ENCODE measurements around the gene IL1RAPL1.

IL1RAPL1 gene

DNA sequence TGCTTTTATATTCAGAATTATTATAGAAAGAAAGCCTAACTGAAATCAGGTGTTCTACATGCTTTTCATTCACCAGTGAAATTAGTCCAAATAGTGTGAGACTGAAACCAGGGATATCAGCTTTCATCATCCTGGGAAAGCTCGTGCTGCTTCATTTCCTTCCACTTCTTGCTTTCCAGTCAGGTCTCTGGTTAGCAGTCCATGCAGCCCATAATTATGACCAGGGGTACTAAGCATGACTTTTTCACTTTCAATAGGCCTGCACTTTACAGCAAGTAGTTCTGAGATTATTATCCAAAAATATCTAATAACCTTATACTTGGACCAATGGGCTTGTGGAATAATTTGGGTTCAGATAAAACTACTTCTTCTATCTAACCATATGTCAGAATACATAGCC is 954.9 kb downstream of the IL1RAPL1 start:
- H3K23ac ChIP-seq (ENCODE audit: low read depth, low read length, poor library complexity): no peak overlapping the region
- no peak overlapping the region for H4K91ac ChIP-seq (ENCODE audit: low read depth, low read length, poor library complexity)
- H2AFZ ChIP-seq (ENCODE audit: low read length): no peak overlapping the region
- H3K4me1 ChIP-seq (ENCODE audit: control insufficient read depth in 2 of 2, insufficient read depth in 1 of 2, low read depth in 1 of 2, low read length in 2 of 2): no peaks in the 10 kb centered on the region
- H2AK5ac ChIP-seq (ENCODE audit: low read depth, low read length): no peak overlapping the region
- H2BK12ac ChIP-seq (ENCODE audit: low read length): no peak overlapping the region
- H3K4me2 ChIP-seq (ENCODE audit: insufficient read depth, low read length, poor library complexity, severe bottlenecking): no peak overlapping the region
- no peak overlapping the region for H3K27ac ChIP-seq (replicated peaks; ENCODE audit: low read length)
- no peaks in the 10 kb centered on the region for H3K27me3 ChIP-seq (ENCODE audit: control insufficient read depth in 3 of 3, insufficient read depth in 3 of 3, low read depth in 1 of 3, low read length in 3 of 3)
- no peak overlapping the region for H2BK15ac ChIP-seq (ENCODE audit: low read length)
- H3K4ac ChIP-seq (ENCODE audit: low read length): no peak overlapping the region
- H3K9me3 ChIP-seq (replicated peaks in 1 of 2; ENCODE audit: control insufficient read depth in 2 of 2, insufficient read depth in 1 of 2, low read depth in 1 of 2, low read length in 2 of 2): no peaks in the 10 kb centered on the region
- no peak overlapping the region for H2BK120ac ChIP-seq (ENCODE audit: low read depth, low read length)
- no peak overlapping the region for H3K4me3 ChIP-seq (ENCODE audit: low read length in 2 of 2)
- no peak for DNase-seq (ENCODE audit: low spot score)
- WGBS, 2 donors (ENCODE audit: extremely low coverage in 2 of 2, insufficient read length in 2 of 2, insufficient replicate concordance in 1 of 2): no CpG with 5 or more reads among the region's 1 CpG
- H3K79me1 ChIP-seq (ENCODE audit: low read depth, low read length): no peaks in the 10 kb centered on the region
- no peak overlapping the region for H4K8ac ChIP-seq (ENCODE audit: low read depth, low read length)
- H3K36me3 ChIP-seq (replicated peaks in 1 of 2; ENCODE audit: control insufficient read depth in 2 of 2, insufficient read depth in 2 of 2, low read length in 2 of 2): no peaks in the 10 kb centered on the region
- H3K14ac ChIP-seq (ENCODE audit: low read length): no peak overlapping the region
- no peak overlapping the region for H2BK5ac ChIP-seq (ENCODE audit: low read length)
- H3K9ac ChIP-seq (ENCODE audit: low read depth, low read length, poor library complexity): no peak overlapping the region
- H3K18ac ChIP-seq (ENCODE audit: low read length): no peak overlapping the region

DNA sequence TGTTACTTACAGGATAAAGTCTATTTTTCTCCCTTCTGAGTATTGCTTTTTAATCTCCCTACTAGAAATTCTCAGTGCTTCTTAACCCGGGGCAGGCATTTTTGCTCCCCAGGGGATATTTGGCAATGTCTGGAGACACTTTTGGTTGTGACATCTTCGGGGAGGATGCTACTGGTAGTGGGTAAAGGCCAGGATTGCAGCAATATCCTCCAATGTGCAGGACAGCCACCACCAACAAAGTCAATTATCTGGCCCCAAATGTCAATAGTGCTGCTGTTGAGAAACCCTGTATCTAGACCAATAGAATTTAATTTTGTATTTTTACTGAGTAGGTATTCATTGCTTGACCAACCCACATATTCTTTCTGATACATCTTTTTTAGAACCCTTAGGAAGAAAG is 958.6 kb downstream of the IL1RAPL1 start:
- Histone ChIP-seq H3K36me3 (replicated peaks in 1 of 2; ENCODE audit: control insufficient read depth in 2 of 2, insufficient read depth in 2 of 2, low read length in 2 of 2) (no peaks in the 10 kb centered on the region), H3K4ac (ENCODE audit: low read length) (no peak overlapping the region), H3K23ac (ENCODE audit: low read depth, low read length, poor library complexity) (no peak overlapping the region), H3K14ac (ENCODE audit: low read length) (no peak overlapping the region), H2AFZ (ENCODE audit: low read length) (no peak overlapping the region), H3K18ac (ENCODE audit: low read length) (no peak overlapping the region), H3K27me3 (ENCODE audit: control insufficient read depth in 3 of 3, insufficient read depth in 3 of 3, low read depth in 1 of 3, low read length in 3 of 3) (no peaks in the 10 kb centered on the region), H4K91ac (ENCODE audit: low read depth, low read length, poor library complexity) (no peak overlapping the region), H2BK120ac (ENCODE audit: low read depth, low read length) (no peak overlapping the region), H3K79me1 (ENCODE audit: low read depth, low read length) (no peaks in the 10 kb centered on the region), H2BK5ac (ENCODE audit: low read length) (no peak overlapping the region), H3K4me3 (ENCODE audit: low read length in 2 of 2) (no peak overlapping the region), H3K27ac (replicated peaks; ENCODE audit: low read length) (no peak overlapping the region), H3K4me1 (ENCODE audit: control insufficient read depth in 2 of 2, insufficient read depth in 1 of 2, low read depth in 1 of 2, low read length in 2 of 2) (no peaks in the 10 kb centered on the region), H4K8ac (ENCODE audit: low read depth, low read length) (no peak overlapping the region), H3K9ac (ENCODE audit: low read depth, low read length, poor library complexity) (no peak overlapping the region), H2AK5ac (ENCODE audit: low read depth, low read length) (no peak overlapping the region), H2BK12ac (ENCODE audit: low read length) (no peak overlapping the region), H2BK15ac (ENCODE audit: low read length) (no peak overlapping the region), H3K4me2 (ENCODE audit: insufficient read depth, low read length, poor library complexity, severe bottlenecking) (no peak overlapping the region), H3K9me3 (replicated peaks in 1 of 2; ENCODE audit: control insufficient read depth in 2 of 2, insufficient read depth in 1 of 2, low read depth in 1 of 2, low read length in 2 of 2) (no peaks in the 10 kb centered on the region)
- DNase-seq (ENCODE audit: low spot score): no peak
- no CpG with 5 or more reads among the region's 2 CpGs for WGBS, 2 donors (ENCODE audit: extremely low coverage in 2 of 2, insufficient read length in 2 of 2, insufficient replicate concordance in 1 of 2)

DNA sequence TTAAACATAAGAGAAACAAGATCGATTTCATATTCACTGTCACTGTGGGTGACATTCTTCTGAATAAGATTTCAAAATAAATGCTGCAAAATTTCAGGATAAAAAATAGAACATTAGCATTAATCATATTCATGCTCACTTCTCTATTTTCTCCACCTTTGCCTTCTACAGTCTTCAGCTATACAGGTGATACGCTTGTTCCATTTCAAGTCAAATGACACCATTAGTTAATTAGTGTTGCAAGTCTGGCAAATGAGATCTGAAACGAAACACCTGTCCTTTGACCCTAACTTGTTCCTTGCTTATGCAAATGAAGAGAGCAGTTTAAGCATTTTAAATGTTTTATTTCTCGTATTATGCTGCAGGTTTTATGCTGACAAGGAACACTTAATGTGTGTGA is 960.6 kb downstream of the IL1RAPL1 start:
- no peak overlapping the region for H2BK5ac ChIP-seq (ENCODE audit: low read length)
- H3K27ac ChIP-seq (replicated peaks; ENCODE audit: low read length): no peak overlapping the region
- WGBS, 2 donors (ENCODE audit: extremely low coverage in 2 of 2, insufficient read length in 2 of 2, insufficient replicate concordance in 1 of 2): no CpG with 5 or more reads among the region's 4 CpGs
- no peak overlapping the region for H2BK120ac ChIP-seq (ENCODE audit: low read depth, low read length)
- no peak for DNase-seq (ENCODE audit: low spot score)
- no peak overlapping the region for H3K4me2 ChIP-seq (ENCODE audit: insufficient read depth, low read length, poor library complexity, severe bottlenecking)
- no peak overlapping the region for H2AFZ ChIP-seq (ENCODE audit: low read length)
- no peak overlapping the region for H3K9ac ChIP-seq (ENCODE audit: low read depth, low read length, poor library complexity)
- H3K14ac ChIP-seq (ENCODE audit: low read length): no peak overlapping the region
- H3K27me3 ChIP-seq (ENCODE audit: control insufficient read depth in 3 of 3, insufficient read depth in 3 of 3, low read depth in 1 of 3, low read length in 3 of 3): no peaks in the 10 kb centered on the region
- no peak overlapping the region for H3K4ac ChIP-seq (ENCODE audit: low read length)
- no peaks in the 10 kb centered on the region for H3K36me3 ChIP-seq (replicated peaks in 1 of 2; ENCODE audit: control insufficient read depth in 2 of 2, insufficient read depth in 2 of 2, low read length in 2 of 2)
- H2BK15ac ChIP-seq (ENCODE audit: low read length): no peak overlapping the region
- no peak overlapping the region for H2AK5ac ChIP-seq (ENCODE audit: low read depth, low read length)
- H3K79me1 ChIP-seq (ENCODE audit: low read depth, low read length): no peaks in the 10 kb centered on the region
- no peak overlapping the region for H3K18ac ChIP-seq (ENCODE audit: low read length)
- no peak overlapping the region for H4K91ac ChIP-seq (ENCODE audit: low read depth, low read length, poor library complexity)
- no peak overlapping the region for H4K8ac ChIP-seq (ENCODE audit: low read depth, low read length)
- H3K9me3 ChIP-seq (replicated peaks in 1 of 2; ENCODE audit: control insufficient read depth in 2 of 2, insufficient read depth in 1 of 2, low read depth in 1 of 2, low read length in 2 of 2): no peaks in the 10 kb centered on the region
- H2BK12ac ChIP-seq (ENCODE audit: low read length): no peak overlapping the region
- no peak overlapping the region for H3K4me3 ChIP-seq (ENCODE audit: low read length in 2 of 2)
- peaks cover 0 to 2% of the 10 kb centered on the region in 2 donors for H3K4me1 ChIP-seq (ENCODE audit: control insufficient read depth in 2 of 2, insufficient read depth in 1 of 2, low read depth in 1 of 2, low read length in 2 of 2)
- H3K23ac ChIP-seq (ENCODE audit: low read depth, low read length, poor library complexity): no peak overlapping the region

DNA sequence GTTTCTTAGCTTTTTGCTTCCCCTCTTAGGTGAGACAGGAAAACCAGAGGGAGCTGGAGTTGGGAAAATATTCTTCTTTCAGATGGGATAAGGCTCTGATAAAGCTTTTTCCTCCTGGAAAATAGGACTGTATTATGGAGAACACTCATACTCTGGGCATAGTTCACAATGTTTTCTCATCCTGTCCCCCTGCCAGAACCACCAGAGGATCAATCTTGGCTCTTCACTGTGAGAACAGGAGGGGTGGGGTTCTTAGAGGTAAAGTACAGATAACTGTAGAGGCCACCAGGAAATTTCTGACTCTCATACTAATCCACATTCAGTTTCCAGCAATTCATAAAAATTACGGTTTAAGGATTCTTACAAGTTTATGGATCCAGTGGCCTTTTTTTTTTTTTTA is 966.3 kb downstream of the IL1RAPL1 start:
- no peak overlapping the region for H2BK120ac ChIP-seq (ENCODE audit: low read depth, low read length)
- H3K23ac ChIP-seq (ENCODE audit: low read depth, low read length, poor library complexity): no peak overlapping the region
- no peak overlapping the region for H2BK12ac ChIP-seq (ENCODE audit: low read length)
- peaks cover 0 to 4% of the 10 kb centered on the region in 2 donors for H3K4me1 ChIP-seq (ENCODE audit: control insufficient read depth in 2 of 2, insufficient read depth in 1 of 2, low read depth in 1 of 2, low read length in 2 of 2)
- H3K4me2 ChIP-seq (ENCODE audit: insufficient read depth, low read length, poor library complexity, severe bottlenecking): no peak overlapping the region
- no peak overlapping the region for H2BK15ac ChIP-seq (ENCODE audit: low read length)
- H2AFZ ChIP-seq (ENCODE audit: low read length): peak overlapping the region; percentile 43
- H3K9ac ChIP-seq (ENCODE audit: low read depth, low read length, poor library complexity): no peak overlapping the region
- H2AK5ac ChIP-seq (ENCODE audit: low read depth, low read length): no peak overlapping the region
- no peak overlapping the region for H2BK5ac ChIP-seq (ENCODE audit: low read length)
- no peak overlapping the region for H4K8ac ChIP-seq (ENCODE audit: low read depth, low read length)
- H3K79me1 ChIP-seq (ENCODE audit: low read depth, low read length): no peaks in the 10 kb centered on the region
- H3K18ac ChIP-seq (ENCODE audit: low read length): no peak overlapping the region
- DNase-seq (ENCODE audit: low spot score): no peak
- no peak overlapping the region for H3K4ac ChIP-seq (ENCODE audit: low read length)
- no peak overlapping the region for H3K4me3 ChIP-seq (ENCODE audit: low read length in 2 of 2)
- no CpG with 5 or more reads among the region's 1 CpG for WGBS, 2 donors (ENCODE audit: extremely low coverage in 2 of 2, insufficient read length in 2 of 2, insufficient replicate concordance in 1 of 2)
- H3K27me3 ChIP-seq (ENCODE audit: control insufficient read depth in 3 of 3, insufficient read depth in 3 of 3, low read depth in 1 of 3, low read length in 3 of 3): no peaks in the 10 kb centered on the region
- H3K9me3 ChIP-seq (replicated peaks in 1 of 2; ENCODE audit: control insufficient read depth in 2 of 2, insufficient read depth in 1 of 2, low read depth in 1 of 2, low read length in 2 of 2): no peaks in the 10 kb centered on the region
- H3K14ac ChIP-seq (ENCODE audit: low read length): no peak overlapping the region
- H3K36me3 ChIP-seq (replicated peaks in 1 of 2; ENCODE audit: control insufficient read depth in 2 of 2, insufficient read depth in 2 of 2, low read length in 2 of 2): no peaks in the 10 kb centered on the region
- H3K27ac ChIP-seq (replicated peaks; ENCODE audit: low read length): no peak overlapping the region
- no peak overlapping the region for H4K91ac ChIP-seq (ENCODE audit: low read depth, low read length, poor library complexity)

Data from neuronal stem cell (in vitro differentiated cells).